Ovary (tissue), 9 donors: ENCODE results near the gene MEGF9. TPM values are rescaled to one million over a fixed set of nuclear protein-coding genes. Genes with fewer than 3 reads are reported as not detected.

Source experiments
- DNase-seq, 5 donors: peaks; one replicate each; pipeline ENCODE4 v3.0.0-alpha.2; 2019 to 2020
- H3K27ac ChIP-seq, 2 donors: fragments of 200-600 bp; one replicate each; pipeline versions ENCODE4 v1.5.1 to v1.8.0; 2019 to 2022
- H3K27me3 ChIP-seq: fragments of 200-600 bp; one replicate; pipeline ENCODE4 v1.8.0; 2022
- H3K36me3 ChIP-seq: fragments of 200-600 bp; sonication (generic); one replicate; pipeline ENCODE4 v1.5.1; 2019
- H3K4me1 ChIP-seq: one replicate; pipeline ENCODE4 v1.8.1; 2013; ENCODE audit warnings: mild to moderate bottlenecking, moderate library complexity; ENCODE audit not compliant: insufficient read depth
- H3K4me3 ChIP-seq: fragments of 200-600 bp; sonication (generic); one replicate; pipeline ENCODE4 v1.5.1; 2017
- H3K9me3 ChIP-seq, 2 donors: fragments of 200-600 bp in 1 of 2; sonication (generic) in 1 of 2; one replicate each; pipeline versions ENCODE4 v1.5.1 to v1.8.1; 2013 to 2019; ENCODE audit warnings: mild to moderate bottlenecking in 1 of 2, moderate library complexity in 1 of 2
- CTCF ChIP-seq, 3 donors: fragments of 450-650 bp in 2 of 3; fragments of 200-600 bp in 1 of 3; IDR thresholded peaks; one replicate each; pipeline versions ENCODE4 v1.5.1 to v1.8.0; 2016 to 2022; ENCODE audit warnings: antibody characterized with exemption in 3 of 3, mild to moderate bottlenecking in 1 of 3
- EP300 ChIP-seq: sonication (generic); formaldehyde crosslinking; IDR thresholded peaks from one replicate; pipeline ENCODE4 v1.6.1; 2017; ENCODE audit warnings: antibody characterized with exemption
- POLR2A ChIP-seq: fragments of 450-650 bp; IDR thresholded peaks from one replicate; pipeline ENCODE4 v1.6.1; 2017; ENCODE audit warnings: antibody characterized with exemption, mild to moderate bottlenecking, moderate library complexity
- WGBS, 3 donors: extraction: QIAGEN DNeasy Blood & Tissue Kit in 1 of 3; methylation state at CpG; one replicate each; pipeline versions ENCODE4 v1.1.5 to v1.1.7; 2013 to 2017; 5-methylcytosine and 5-hydroxymethylcytosine counted together
- intact Hi-C, 4 donors: fragments of 100-400 bp; cut with DNase I; formaldehyde crosslinking; loops; one replicate each; pipeline versions ENCODE4 v1.11.0 to v1.15.1; 2022 to 2023
- polyA plus RNA-seq, 2 donors: library from polyadenylated mRNA; stranded (reverse); fragments of 200-250 nt in 1 of 2; fragments of 350-450 nt in 1 of 2; fragmentation: Illumina TruSeq in 1 of 2; extraction: RNeasy Lipid Tissue Mini Kit (QIAGEN cat#74804) in 1 of 2; gene quantifications; one replicate each; pipeline ENCODE4 v1.2.3, GENCODE V29; 2013 to 2014
- total RNA-seq, 7 donors: library from RNA; depleted of rRNA in 2 of 7; stranded (reverse); fragments of >200 nt in 2 of 7; fragmentation: NEBNext Ultra II Directional in 3 of 7; extraction: Animal tissue kit (Norgen Biotek cat#: 25700) in 3 of 7; gene quantifications; one replicate each; pipeline versions ENCODE4 v1.1.0 to v1.2.4, GENCODE V29; 2016 to 2023
- donor health status: DM: no; HTN: no; CAD: no; lungs with moderate emphysema.
- donor health status: DM: no; HTN: no; CAD: no.
- donor health status: Bipolar disorder and iron deficiency.
- donor health status: DM: yes; HTN: yes; CAD: no.
- donor health status: DM: no; HTN: no; CAD: no.
- donor health status: DM: yes; HTN: yes; CAD: no.

Gene MEGF9
- total and polyA plus RNA-seq, 9 donors, result 9.9 to 27.3 (median 14.6) TPM

DNA sequence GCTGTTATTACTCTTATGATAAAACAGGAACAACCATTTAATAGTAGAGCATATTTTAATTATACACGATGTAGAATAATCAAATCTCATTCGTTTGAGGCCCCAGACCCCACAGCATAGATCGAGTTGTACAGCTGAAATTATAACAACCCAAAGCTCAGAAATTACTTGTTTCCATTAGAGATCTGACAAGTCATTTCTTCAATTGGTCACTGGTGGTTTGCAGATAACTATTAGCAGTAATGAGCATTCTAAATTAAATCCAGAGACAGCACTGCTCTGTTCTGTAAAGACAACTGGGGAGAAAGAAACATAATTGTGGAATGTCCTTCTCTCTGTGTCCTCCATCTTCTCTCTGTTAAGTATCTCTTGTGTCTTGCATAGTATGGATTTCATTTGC lies 147.2 kb downstream of the MEGF9 start:
- intact Hi-C loops, result no loop called here
- H3K27me3 ChIP-seq, result no peaks in the 10 kb centered on the region
- H3K27ac ChIP-seq, result no peak overlapping the region
- no peak for TF ChIP-seq EP300
- no peak for TF ChIP-seq CTCF (IDR thresholded peaks at IDR 0.05)
- no peak for DNase-seq
- H3K36me3 ChIP-seq, result no peaks in the 10 kb centered on the region
- H3K9me3 ChIP-seq, result no peaks in the 10 kb centered on the region
- H3K4me1 ChIP-seq, result peaks cover 11% of the 10 kb centered on the region
- 87 to 91% (median 91%) methylated on average over 3 of the region's 3 CpGs for WGBS, 3 donors
- H3K4me3 ChIP-seq, result no peak overlapping the region

DNA sequence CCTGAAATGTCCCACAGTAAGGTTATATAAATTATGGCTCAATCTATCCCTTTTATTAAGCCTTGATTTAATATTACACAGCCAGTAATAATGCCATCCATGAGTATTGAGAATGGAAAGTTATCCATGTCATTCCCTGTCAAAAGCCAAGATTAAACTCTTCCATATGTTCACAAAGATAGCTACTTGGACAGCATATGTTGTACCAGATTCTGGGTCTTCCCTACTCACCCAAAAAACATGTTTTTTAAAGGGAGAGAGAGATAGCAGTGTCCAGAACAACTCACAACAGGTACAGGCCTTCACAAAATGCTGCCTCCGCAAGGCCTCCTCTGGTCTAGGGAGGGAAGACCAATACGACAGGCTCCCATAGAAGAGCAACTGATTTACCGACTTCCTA lies 149.7 kb downstream of the MEGF9 start:
- Histone ChIP-seq H3K4me3 (no peak overlapping the region), H3K4me1 (peaks cover 14% of the 10 kb centered on the region), H3K27me3 (no peaks in the 10 kb centered on the region), H3K27ac (no peak overlapping the region), H3K36me3 (no peaks in the 10 kb centered on the region), H3K9me3 (no peaks in the 10 kb centered on the region)
- intact Hi-C loops, result no loop called here
- no peak for DNase-seq
- TF ChIP-seq EP300 (no peak), POLR2A (no peak), CTCF (IDR thresholded peaks at IDR 0.05) (no peak)
- WGBS, 3 donors, result 97 to 99% (median 98%) methylated on average over 3 of the region's 3 CpGs

DNA sequence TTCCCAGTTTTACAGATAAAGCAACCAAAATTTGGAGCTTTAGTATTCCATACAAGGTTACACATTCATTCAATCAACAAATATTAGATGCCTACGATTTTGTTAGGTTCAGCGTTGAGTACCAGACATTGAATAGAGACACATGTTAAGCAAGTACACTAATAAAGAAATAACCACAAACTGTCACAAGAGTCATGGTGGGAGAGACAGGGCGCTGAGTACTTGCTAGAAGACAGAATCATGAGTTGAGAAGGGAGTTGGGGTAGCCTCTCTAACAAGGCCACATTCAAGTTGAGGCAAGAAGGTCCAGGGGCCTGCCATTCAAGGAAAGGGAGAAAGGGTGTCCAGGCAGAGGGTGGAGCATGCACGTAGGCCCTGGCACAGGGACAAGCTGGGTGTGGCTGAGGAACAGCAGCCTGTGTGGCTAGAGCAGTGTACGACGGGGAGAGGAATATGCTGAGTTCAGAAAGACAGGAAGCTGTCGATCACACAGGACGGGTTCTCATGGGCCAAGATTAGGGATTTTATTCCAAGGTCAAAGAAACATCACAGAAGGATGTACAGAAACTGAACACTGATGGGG lies 151.3 kb downstream of the MEGF9 start:
- peaks cover 20% of the 10 kb centered on the region for H3K4me1 ChIP-seq
- no peak overlapping the region for H3K4me3 ChIP-seq
- no peaks in the 10 kb centered on the region for H3K36me3 ChIP-seq
- TF ChIP-seq EP300 (no peak), CTCF (IDR thresholded peaks at IDR 0.05) (no peak), POLR2A (no peak)
- intact Hi-C loops, result no loop called here
- no peaks in the 10 kb centered on the region for H3K27me3 ChIP-seq
- H3K9me3 ChIP-seq, result no peaks in the 10 kb centered on the region
- no peak overlapping the region for H3K27ac ChIP-seq
- DNase-seq, result peak in 2 of 5 donors; percentile 32 to 54
- 55 to 59% (median 57%) methylated on average over 8 of the region's 8 CpGs for WGBS, 3 donors

- DNase-seq, result no peak
- 70 to 74% (median 73%) methylated on average over 1 of the region's 1 CpG for WGBS, 3 donors
- intact Hi-C loops, result no loop called here
- H3K36me3 ChIP-seq, result no peaks in the 10 kb centered on the region
- H3K27ac ChIP-seq, result no peak overlapping the region
- H3K9me3 ChIP-seq, result no peaks in the 10 kb centered on the region
- TF ChIP-seq CTCF (IDR thresholded peaks at IDR 0.05), result no peak
- TF ChIP-seq EP300, result no peak
- TF ChIP-seq POLR2A, result no peak
- no peak overlapping the region for H3K4me3 ChIP-seq
- peaks cover 20% of the 10 kb centered on the region for H3K4me1 ChIP-seq
- no peaks in the 10 kb centered on the region for H3K27me3 ChIP-seq
Observed at GRCh38 chr9:120561709-120562108, 152.6 kb downstream of the MEGF9 start.
